ENCODE measurements around the gene GPRIN3.
"Not testable (repeated sequence)": the region's sequence is repeated elsewhere in the genome, so short reads cannot be mapped to it uniquely, and the experiment has no call there.

Gene GPRIN3

DNA sequence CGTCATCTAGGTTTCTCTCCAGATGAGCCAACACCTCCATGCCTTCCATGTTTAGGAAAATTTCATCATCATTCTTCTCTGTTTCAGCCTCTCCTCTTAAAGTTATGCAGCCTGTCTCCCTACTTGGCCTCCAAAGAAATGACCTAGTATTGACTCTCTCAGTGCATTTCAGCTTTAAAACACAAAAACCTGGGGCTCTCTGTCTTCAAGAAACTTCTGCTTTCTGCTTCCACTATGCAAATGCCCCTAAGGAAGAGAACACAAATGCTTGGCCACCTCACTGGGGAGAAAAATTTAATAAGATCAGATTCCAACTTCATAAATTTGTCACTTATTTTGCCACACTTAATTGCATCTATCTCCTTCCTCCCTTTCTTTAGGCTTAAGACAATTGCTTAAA, 93.3 kb downstream of the GPRIN3 start:
- no peak for DNase-seq (ENCODE audit: low read depth)

DNA sequence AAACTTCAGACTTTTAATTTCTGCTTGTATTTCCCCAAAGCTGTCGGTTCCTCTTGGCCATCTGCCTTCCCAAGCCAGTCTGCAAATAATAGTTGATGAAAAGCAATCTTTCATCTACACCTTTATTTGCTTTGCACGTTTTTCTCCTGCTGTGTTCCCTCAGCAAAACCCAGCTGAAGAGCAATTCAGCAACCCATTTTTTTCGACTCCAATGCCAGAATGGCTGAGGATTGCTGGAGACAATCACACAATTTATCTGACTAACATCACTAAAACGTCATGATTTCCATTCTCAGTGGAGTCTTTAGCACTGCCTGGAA, 94.3 kb downstream of the GPRIN3 start:
- DNase-seq (ENCODE audit: low read depth): no peak

DNA sequence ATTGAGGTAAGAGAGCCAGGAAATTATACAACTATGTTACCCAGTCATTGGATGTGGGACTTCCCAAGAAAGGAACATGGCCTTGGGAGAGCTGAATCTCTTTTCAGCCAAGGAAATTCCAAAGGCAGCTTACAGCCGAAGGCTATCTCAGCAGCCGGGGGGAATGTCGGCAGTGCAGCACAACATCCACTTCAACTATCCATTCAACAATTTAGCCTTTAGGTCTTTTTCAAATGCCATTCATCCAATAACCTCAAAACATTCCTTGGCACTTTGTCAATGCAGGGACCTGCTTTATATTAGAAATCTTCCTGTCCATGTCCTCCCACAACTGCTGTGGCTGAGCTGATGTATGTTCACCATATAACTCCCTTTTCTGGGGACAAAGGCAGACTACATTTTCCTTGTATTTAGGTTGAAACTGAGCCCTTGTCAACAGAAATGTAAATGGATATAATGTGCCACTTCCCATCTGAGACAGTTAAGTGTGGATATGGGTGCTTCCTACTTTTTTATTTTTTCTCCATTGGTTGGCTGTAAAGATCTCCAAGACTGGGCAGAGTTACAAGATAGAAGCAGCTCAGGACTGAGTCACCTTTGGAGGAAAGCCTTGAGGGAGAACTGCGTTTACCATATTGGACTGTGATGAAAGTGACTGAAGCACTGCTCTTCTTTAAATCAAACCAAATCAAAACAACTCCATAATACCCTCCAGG, 94.8 kb downstream of the GPRIN3 start:
- no peak for DNase-seq (ENCODE audit: low read depth)

DNA sequence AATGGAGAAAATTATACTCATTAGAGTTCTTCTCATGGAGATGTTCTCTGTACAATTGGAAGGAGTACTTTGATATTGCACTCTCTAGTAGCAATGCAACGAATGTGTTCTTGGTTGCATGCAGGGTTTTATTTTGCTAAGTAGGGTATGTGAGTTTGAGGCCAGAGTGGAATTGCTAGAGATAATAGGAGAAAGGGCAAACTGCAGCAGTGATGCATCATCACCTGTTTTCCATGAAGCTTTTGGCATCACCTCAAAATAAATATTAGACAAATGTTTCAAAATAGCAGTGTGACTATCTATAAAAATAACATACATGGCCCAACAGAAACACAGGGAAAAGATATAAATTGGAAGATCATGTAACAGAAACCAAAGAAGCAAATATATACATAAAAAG, 103.0 kb downstream of the GPRIN3 start:
- no peak for DNase-seq (ENCODE audit: low read depth)

DNA sequence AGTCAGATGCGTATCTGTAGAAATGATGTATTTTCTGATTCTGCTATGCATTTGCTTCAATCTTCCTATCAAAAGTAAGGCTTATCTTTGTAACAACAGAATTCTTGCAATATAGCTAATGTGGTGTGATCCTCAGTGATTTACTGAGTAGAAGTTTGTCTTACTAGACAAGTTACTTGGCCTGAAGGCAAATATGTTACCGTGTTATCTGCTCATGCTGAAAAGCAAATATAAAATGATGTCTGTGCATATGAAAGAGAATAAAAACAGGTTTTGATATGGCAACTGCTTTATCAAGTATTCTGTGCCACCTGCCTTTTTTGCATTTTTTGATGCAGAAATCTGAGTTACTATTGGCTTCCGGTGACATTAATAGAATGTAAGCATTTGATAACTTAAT, 103.7 kb downstream of the GPRIN3 start:
- no peak for DNase-seq (ENCODE audit: low read depth)

DNA sequence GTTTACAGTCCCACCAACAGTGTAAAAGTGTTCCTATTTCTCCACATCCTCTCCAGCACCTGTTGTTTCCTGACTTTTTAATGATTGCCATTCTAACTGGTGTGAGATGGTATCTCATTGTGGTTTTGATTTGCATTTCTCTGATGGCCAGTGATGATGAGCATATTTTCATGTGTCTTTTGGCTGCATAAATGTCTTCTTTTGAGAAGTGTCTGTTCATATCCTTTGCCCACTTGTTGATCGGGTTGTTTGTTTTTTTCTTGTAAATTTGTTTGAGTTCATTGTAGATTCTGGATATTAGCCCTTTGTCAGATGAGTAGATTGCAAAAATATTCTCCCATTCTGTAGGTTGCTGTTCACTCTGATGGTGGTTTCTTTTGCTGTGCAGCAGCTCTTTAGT, 108.2 kb downstream of the GPRIN3 start:
- not testable (repeated sequence) for DNase-seq (ENCODE audit: low read depth)

DNA sequence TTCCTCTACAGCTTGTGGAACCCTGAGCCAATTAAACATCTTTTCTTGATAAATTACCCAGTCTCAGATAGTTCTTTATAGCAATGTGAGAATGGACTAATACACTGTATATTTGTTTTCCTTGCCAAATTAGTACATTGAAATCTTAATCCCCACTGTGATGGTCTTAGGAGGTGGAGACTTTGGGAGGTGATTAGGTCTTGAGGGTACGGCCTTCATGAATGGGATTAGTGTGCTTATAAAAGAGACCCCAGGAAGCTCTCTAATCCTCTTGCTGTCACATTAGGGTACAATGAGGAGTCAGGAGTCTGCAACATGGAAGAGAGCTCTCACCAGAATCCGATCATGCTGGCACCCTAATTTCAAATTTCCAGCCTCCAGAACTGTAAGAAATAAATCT, 109.7 kb downstream of the GPRIN3 start:
- no peak for DNase-seq (ENCODE audit: low read depth)

DNA sequence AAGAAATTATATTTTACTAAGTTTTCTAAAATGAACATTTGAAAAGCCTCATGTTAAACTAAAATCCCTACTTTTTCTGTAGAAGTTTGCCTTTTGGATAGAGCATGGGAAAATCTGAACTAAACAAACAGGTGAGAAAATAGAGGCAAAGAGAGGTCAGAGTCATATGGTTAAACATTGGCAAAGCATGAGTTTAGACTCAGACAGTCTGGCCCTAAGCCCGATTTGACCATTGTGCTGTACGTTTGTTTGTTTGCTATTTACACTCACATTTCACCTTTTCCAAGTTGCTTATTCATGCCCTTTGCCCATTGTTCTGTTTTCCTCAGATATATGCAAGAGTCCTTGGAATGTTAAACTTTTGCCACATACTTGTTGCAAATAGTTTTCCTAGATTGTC, 110.9 kb downstream of the GPRIN3 start:
- no peak for DNase-seq (ENCODE audit: low read depth)

DNA sequence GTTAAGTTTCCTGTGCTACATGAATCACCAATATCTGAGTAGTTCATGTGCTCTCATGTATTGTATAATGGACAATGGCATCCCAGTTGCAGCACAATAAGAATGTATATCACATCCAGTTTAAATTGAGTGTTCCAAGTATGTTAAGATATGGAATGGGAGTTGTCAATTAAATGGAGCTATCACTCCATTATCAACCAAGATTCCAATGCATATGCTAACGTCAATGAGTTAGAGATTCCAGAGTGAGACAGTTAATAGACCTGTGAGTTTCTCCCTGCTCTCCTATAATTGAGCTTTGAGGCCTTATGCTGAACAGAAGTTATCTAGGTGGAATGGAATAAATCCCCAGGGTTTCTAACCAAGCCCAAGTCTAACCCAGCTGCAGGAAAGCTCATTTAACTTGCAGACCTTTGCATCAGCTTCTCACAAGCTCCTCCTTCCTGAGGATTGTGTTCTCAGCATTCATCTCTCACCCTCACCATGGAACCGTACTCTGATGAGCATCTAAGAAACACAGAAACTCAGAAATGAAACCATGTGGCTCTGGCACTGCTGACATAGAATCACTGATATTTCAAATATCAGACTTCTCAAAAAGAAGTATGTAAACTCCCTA, 111.4 kb downstream of the GPRIN3 start:
- no peak for DNase-seq (ENCODE audit: low read depth)

DNA sequence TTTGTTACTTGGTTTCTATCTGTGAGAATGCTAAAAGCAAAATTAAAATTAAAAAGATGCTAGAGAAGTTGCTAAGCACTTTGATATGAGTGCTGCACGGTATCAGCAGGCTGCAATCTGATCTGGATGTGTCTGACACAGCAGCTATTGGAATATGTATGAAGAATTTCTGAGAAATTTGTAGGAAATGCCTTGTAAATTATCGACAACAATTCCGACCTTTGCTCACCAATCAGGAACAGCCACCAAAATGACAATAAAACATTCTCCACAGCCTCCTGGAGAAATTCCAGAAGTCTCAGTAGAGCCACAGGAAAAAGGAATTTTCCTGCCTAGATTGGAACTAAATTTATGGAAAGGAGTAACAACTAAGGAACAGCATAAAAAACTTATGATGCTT, 113.8 kb downstream of the GPRIN3 start:
- no peak for DNase-seq (ENCODE audit: low read depth)
